K562 (cell line): ENCODE data around the gene CD55. TPM values are rescaled to one million over a fixed set of nuclear protein-coding genes. Genes with fewer than 3 reads are reported as not detected.

Experiments used
- ATAC-seq: fragments of 200-7000 bp; cut with Tn5 transposase; 3 replicates; pipeline ENCODE4 v1.9.1; 2020; ENCODE audit warnings: moderate library complexity
- BruUV-seq: library from RNA; stranded (reverse); fragments of 400-500 nt; replicated peaks from 2 replicates; lab custom pipeline; 2021; lab: Mats Ljungman, UMichigan
- CTCF ChIA-PET: fragments of 300-600 bp; formaldehyde crosslinking; extraction: SDS; loops from one replicate; lab custom pipeline; 2021; ENCODE audit warnings: low intra/inter-chr PET ratio; lab: Yijun Ruan, JAX
- POLR2A ChIA-PET: fragments of 300-600, 350-650 bp; sonication (Branson Sonifier 250); formaldehyde crosslinking; extraction: SDS; loops from one replicate; lab custom pipeline; 2021; ENCODE audit warnings: antibody characterized with exemption, inconsistent platforms; lab: Yijun Ruan, JAX
- DNase-seq, 4 experiments: peaks; one replicate each; pipeline versions ENCODE4 v3.0.0 to v3.0.0-alpha.2; 2011 to 2018; ENCODE audit warnings: low spot score in 3 of 4, mixed read lengths in 3 of 4; ENCODE audit errors: extremely low read depth in 1 of 4
- FAIRE-seq: peaks from 2 replicates; lab custom pipeline; 2011; peaks lifted over from hg19 to GRCh38; lab: Jason Lieb, UNC
- H2AFZ ChIP-seq: 2 replicates; pipeline ENCODE4 v1.6.0; 2011; ENCODE audit warnings: low read depth, low read length, control low read depth, inconsistent platforms
- H3K27ac ChIP-seq: fragments of 200-600 bp; 3 replicates; pipeline ENCODE4 v1.8.0; 2011; ENCODE audit warnings: low read depth, mild to moderate bottlenecking, control low read depth, inconsistent platforms, low read length, moderate library complexity, mixed read lengths; ENCODE audit errors: extremely low read depth
- H3K27me3 ChIP-seq, 2 experiments: fragments of 300-600 bp in 1 of 2; 2 replicates in 1 of 2; 3 replicates in 1 of 2; pipeline versions ENCODE4 v1.6.0 to v1.8.0; 2011; ENCODE audit warnings: inconsistent platforms in 2 of 2, low read length in 2 of 2, mild to moderate bottlenecking in 1 of 2, mixed read lengths in 1 of 2, moderate library complexity in 1 of 2; ENCODE audit not compliant: control insufficient read depth in 2 of 2, insufficient read depth in 2 of 2
- H3K36me3 ChIP-seq: fragments of 300-600 bp; 3 replicates; pipeline ENCODE4 v1.8.0; 2011; ENCODE audit warnings: mild to moderate bottlenecking, low read length, inconsistent platforms; ENCODE audit not compliant: control insufficient read depth, insufficient read depth
- H3K4me1 ChIP-seq, 2 experiments: fragments of 200-600 bp in 1 of 2; replicated peaks in 1 of 2; 2 replicates in 1 of 2; 3 replicates in 1 of 2; pipeline versions ENCODE4 v1.5.1 to v1.8.0; 2011; ENCODE audit warnings: inconsistent platforms in 2 of 2, low read length in 2 of 2, mild to moderate bottlenecking in 1 of 2, mixed read lengths in 1 of 2, moderate library complexity in 1 of 2; ENCODE audit not compliant: control insufficient read depth in 2 of 2, insufficient read depth in 2 of 2
- H3K4me2 ChIP-seq: 2 replicates; pipeline ENCODE4 v1.6.1; 2011; ENCODE audit warnings: low read length, control low read depth, inconsistent platforms, mixed read lengths; ENCODE audit not compliant: insufficient read depth
- H3K4me3 ChIP-seq: fragments of 200-600 bp; sonication (generic), shearing (Covaris generic); 2 replicates; pipeline ENCODE4 v1.5.1; 2016; ENCODE audit warnings: control low read depth, inconsistent platforms
- H3K79me2 ChIP-seq: fragments of 200-600 bp; 3 replicates; pipeline ENCODE4 v1.8.0; 2011; ENCODE audit warnings: low read length, inconsistent platforms; ENCODE audit not compliant: control insufficient read depth, insufficient read depth
- H3K9ac ChIP-seq, 2 experiments: 2 replicates each; pipeline versions ENCODE4 v1.6.0 to v1.6.1; 2011; ENCODE audit warnings: low read depth in 2 of 2, low read length in 2 of 2, control low read depth in 1 of 2, inconsistent platforms in 1 of 2, mild to moderate bottlenecking in 1 of 2, mixed read lengths in 1 of 2; ENCODE audit not compliant: insufficient read depth in 1 of 2
- H3K9me1 ChIP-seq: one replicate; pipeline ENCODE4 v1.6.0; 2011; ENCODE audit warnings: inconsistent platforms, mild to moderate bottlenecking, low read length, moderate library complexity; ENCODE audit not compliant: control insufficient read depth, insufficient read depth
- H3K9me3 ChIP-seq: replicated peaks from 2 replicates; pipeline ENCODE4 v1.5.1; 2011; ENCODE audit warnings: low read depth, low read length, inconsistent platforms; ENCODE audit not compliant: control insufficient read depth, insufficient read depth
- H4K20me1 ChIP-seq: replicated peaks from 2 replicates; pipeline ENCODE4 v1.6.1; 2011; ENCODE audit warnings: low read length, inconsistent platforms, mixed read lengths; ENCODE audit not compliant: control insufficient read depth, insufficient read depth
- FOXK1 ChIP-seq: sonication (generic); formaldehyde crosslinking; IDR thresholded peaks from 2 replicates; pipeline ENCODE4 v1.8.0; 2022; ENCODE audit warnings: missing genetic modification reagents, mild to moderate bottlenecking, borderline replicate concordance
- NFATC3 ChIP-seq: fragments of 450-650 bp; IDR thresholded peaks from 2 replicates; pipeline ENCODE4 v1.6.1; 2017; ENCODE audit warnings: mild to moderate bottlenecking
- WGBS: fragments of 100-300 bp; shearing (Covaris generic); methylation state at CpG from one replicate; pipeline ENCODE4 v1.1.6; 2016; ENCODE audit warnings: low coverage, mixed read lengths; ENCODE audit not compliant: insufficient coverage; ENCODE audit errors: missing lambda C conversion rate; 5-methylcytosine and 5-hydroxymethylcytosine counted together
- in situ Hi-C: fragments of 300-500 bp; cut with MboI; formaldehyde crosslinking; loops from 4 replicates; pipeline ENCODE4 v1.15.0; 2018; ENCODE audit warnings: inconsistent platforms, mixed read lengths
- intact Hi-C: fragments of 100-400 bp; cut with micrococcal nuclease; formaldehyde crosslinking; loops from 2 replicates; pipeline ENCODE4 v1.14.2; 2022
- polyA plus RNA-seq, 8 experiments: library from polyadenylated mRNA; depleted of rRNA in 4 of 8; stranded (reverse) in 5 of 8; unstranded in 3 of 8; fragments of >200 nt; fragmentation: Nextera tagmentation in 2 of 8; fragmentation: Illumina TruSeq in 1 of 8; extraction: Ambion mirVana in 2 of 8; extraction: Trizol in 1 of 8; gene quantifications; 2 replicates each; pipeline versions ENCODE4 v1.2.1 to v1.2.3, GENCODE V29; 2011 to 2014; ENCODE audit warnings: inconsistent platforms in 1 of 8, missing spikeins in 1 of 8
- total RNA-seq, 7 experiments: library from RNA; depleted of rRNA in 6 of 7; stranded (reverse); fragments of >200 nt in 6 of 7; fragmentation: Illumina TruSeq in 2 of 7; extraction: Trizol in 2 of 7; gene quantifications; 2 replicates each; pipeline versions ENCODE4 v1.2.1 to v1.2.3, GENCODE V29; 2011 to 2021; ENCODE audit warnings: low replicate concordance in 1 of 7
- TF ChIP-seq, protein P1 (sequence below): fragments of 450-650 bp; formaldehyde crosslinking; IDR thresholded peaks from 2 replicates; pipeline ENCODE4 v1.4.0; 2022; ENCODE audit warnings: missing genetic modification characterization
- TF ChIP-seq, protein P2 (sequence below), 3 experiments: IDR thresholded peaks in 2 of 3; conservative IDR thresholded peaks in 1 of 3; 2 replicates each; pipeline ENCODE4 v1.5.1; 2011 to 2012; ENCODE audit warnings: low read length in 3 of 3, mild to moderate bottlenecking in 3 of 3, control low read depth in 2 of 3, improper control_type of control experiment in 1 of 3, inconsistent platforms in 1 of 3, low read depth in 1 of 3, mixed read lengths in 1 of 3, moderate library complexity in 1 of 3; ENCODE audit not compliant: insufficient read depth in 2 of 3
- TF ChIP-seq, protein P3 (sequence below): fragments of 450-650 bp; IDR thresholded peaks from 2 replicates; pipeline ENCODE4 v1.6.1; 2016; ENCODE audit warnings: low read depth, mild to moderate bottlenecking, moderate library complexity

CD55 gene
- total and polyA plus RNA-seq, 9 of the 15 experiments (the other 6 are each of a cell fraction or from before 2014, with no cell fraction given), result 17.7 to 150 (median 97.0) TPM

DNA sequence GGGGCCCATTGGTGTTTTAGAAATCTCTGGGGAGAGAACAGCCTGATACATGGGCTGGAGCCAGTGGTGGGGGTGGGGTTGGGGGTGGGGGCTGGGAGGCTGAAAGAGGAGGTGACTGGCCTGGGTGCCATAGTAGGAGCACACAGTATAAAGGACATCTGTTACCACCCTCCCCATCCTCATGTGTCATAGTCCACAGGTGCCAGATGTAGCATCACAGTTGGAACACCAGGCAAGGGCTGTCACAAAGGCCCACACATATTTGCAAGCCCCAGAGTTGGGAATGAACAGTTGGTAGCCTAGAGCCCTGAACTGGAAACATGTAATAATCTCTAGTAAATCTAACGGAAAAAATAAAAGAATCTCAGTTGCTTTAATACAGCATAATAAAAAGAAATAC lies 77.5 kb downstream of the CD55 start (continued):
- TF ChIP-seq, protein P1, sequence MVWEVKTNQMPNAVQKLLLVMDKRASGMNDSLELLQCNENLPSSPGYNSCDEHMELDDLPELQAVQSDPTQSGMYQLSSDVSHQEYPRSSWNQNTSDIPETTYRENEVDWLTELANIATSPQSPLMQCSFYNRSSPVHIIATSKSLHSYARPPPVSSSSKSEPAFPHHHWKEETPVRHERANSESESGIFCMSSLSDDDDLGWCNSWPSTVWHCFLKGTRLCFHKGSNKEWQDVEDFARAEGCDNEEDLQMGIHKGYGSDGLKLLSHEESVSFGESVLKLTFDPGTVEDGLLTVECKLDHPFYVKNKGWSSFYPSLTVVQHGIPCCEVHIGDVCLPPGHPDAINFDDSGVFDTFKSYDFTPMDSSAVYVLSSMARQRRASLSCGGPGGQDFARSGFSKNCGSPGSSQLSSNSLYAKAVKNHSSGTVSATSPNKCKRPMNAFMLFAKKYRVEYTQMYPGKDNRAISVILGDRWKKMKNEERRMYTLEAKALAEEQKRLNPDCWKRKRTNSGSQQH, result no peak
- TF ChIP-seq FOXK1 (CRISPR knock-in tag), result no peak

DNA sequence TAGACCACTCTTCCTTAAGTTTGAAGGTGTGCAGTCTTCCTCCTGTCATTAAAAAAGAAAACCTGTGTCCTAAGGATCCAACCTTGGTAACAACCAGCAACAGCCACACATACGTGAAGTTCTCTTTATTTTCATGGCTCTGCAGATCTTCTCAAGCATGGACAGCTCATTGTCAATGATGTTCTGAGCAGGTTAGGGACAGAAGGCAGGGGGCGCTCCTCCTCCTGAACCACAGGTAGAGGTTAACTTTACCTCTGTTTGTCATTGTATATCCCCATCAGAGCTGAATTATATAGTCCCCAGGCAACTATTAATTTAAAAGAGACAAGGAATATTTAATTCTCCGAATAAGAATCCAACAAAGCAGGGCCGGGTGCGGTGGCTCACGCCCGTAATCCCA lies 80.1 kb downstream of the CD55 start:
- intact Hi-C loops, result loop anchor here (10.0 kb wide), 1 partner anchor 417 kb away; no protein-coding TSS in a partner anchor
- no peak overlapping the region for H3K4me2 ChIP-seq
- no peak for FAIRE-seq
- H3K79me2 ChIP-seq, result no peaks in the 10 kb centered on the region
- no peaks in the 10 kb centered on the region for H3K9me1 ChIP-seq
- H3K4me1 ChIP-seq, result no peaks in the 10 kb centered on the region; a peak in 1 of 5 replicates
- WGBS, result 83% methylated on average over 7 of the region's 7 CpGs
- no peak overlapping the region for H3K4me3 ChIP-seq
- no peaks in the 10 kb centered on the region for H3K36me3 ChIP-seq
- ATAC-seq, result peak; percentile 40; the same call in 2 of the 3 replicates
- no peaks in the 10 kb centered on the region for H4K20me1 ChIP-seq
- H3K9ac ChIP-seq, result no peak overlapping the region
- BruUV-seq, result no TSS peak
- no peak overlapping the region for H2AFZ ChIP-seq
- no peak for DNase-seq
- ChIA-PET CTCF (no interaction called here), POLR2A (interaction anchor here (1.5 kb wide), 1 partner anchor 12 kb away, joined by 3 read pairs; no protein-coding TSS in a partner anchor)
- 0 out of 2 replicates have a peak, but pooled peaks cover 2% of the 10 kb centered on the region for H3K9me3 ChIP-seq
- in situ Hi-C loops, result no loop called here
- TF ChIP-seq, protein P2, sequence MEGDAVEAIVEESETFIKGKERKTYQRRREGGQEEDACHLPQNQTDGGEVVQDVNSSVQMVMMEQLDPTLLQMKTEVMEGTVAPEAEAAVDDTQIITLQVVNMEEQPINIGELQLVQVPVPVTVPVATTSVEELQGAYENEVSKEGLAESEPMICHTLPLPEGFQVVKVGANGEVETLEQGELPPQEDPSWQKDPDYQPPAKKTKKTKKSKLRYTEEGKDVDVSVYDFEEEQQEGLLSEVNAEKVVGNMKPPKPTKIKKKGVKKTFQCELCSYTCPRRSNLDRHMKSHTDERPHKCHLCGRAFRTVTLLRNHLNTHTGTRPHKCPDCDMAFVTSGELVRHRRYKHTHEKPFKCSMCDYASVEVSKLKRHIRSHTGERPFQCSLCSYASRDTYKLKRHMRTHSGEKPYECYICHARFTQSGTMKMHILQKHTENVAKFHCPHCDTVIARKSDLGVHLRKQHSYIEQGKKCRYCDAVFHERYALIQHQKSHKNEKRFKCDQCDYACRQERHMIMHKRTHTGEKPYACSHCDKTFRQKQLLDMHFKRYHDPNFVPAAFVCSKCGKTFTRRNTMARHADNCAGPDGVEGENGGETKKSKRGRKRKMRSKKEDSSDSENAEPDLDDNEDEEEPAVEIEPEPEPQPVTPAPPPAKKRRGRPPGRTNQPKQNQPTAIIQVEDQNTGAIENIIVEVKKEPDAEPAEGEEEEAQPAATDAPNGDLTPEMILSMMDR (IDR thresholded peaks at IDR 0.05 in 2 of 3, conservative IDR thresholded peaks at IDR 0.05 in 1 of 3; ENCODE audit: insufficient read depth in 2 of 3, low read depth in 1 of 3, low read length in 3 of 3), result peak; percentile 23 to 31 (median 23); a peak in 4 of 6 replicates
- TF ChIP-seq, protein P3, sequence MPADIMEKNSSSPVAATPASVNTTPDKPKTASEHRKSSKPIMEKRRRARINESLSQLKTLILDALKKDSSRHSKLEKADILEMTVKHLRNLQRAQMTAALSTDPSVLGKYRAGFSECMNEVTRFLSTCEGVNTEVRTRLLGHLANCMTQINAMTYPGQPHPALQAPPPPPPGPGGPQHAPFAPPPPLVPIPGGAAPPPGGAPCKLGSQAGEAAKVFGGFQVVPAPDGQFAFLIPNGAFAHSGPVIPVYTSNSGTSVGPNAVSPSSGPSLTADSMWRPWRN, result no peak
- TF ChIP-seq NFATC3, result no peak
- H3K27ac ChIP-seq, result no peak overlapping the region
- no peaks in the 10 kb centered on the region for H3K27me3 ChIP-seq
